GM19452 (cell line): Measurements from ENCODE around the gene BLCAP.

Experiments used
- ATAC-seq: cut with Tn5 transposase; IDR thresholded peaks from one replicate; pipeline ENCODE4 v1.9.1; 2021; ENCODE audit not compliant: unreplicated experiment

BLCAP gene

DNA sequence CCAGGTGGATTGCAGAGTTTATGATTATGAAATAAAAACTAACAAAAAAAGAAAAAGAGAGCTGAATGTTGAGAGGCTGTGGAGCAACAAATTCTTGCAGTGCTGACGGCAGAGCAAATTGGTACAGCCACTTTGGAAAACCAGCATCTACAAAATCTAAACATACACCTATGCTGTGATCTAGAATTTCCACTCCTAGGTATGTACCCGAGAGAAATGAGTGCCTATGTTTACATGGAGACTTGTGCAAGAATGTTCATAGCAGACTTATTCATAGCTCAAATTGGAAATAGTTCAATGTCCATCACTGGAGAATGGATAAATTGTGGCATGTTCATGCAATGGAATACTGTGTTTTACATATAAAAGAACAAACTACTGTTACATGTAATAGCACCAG is 3.0 kb upstream of the BLCAP start:
- ATAC-seq, result no peak

DNA sequence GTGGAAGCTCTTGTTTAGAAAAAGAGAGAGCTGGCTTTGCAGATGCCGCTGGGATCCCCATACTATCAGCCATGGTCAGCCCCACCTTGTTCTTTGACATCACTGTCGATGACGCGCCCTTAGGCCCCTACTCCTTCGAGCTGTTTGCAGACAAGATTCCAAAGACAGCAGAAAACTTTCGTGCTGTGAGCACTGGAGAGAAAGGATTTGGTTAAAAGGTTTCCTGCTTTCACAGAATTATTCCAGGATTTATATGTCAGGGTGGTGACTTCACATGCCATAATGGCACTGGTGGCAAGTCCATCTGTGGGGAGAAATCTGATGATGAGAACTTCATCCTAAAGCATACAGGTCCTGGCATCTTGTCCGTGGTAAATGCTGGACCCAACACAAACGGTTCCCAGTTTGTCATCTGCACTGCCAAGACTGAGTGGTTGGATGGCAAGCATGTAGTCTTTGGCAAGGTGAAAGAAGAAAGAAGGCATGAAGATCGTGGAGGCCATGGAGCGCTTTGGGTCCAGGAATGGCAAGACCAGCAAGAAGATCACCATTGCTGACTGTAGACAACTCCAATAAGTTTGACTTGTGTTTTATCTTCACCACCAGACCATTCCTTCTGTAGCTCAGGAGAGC is 2.4 kb upstream of the BLCAP start:
- no peak for ATAC-seq

DNA sequence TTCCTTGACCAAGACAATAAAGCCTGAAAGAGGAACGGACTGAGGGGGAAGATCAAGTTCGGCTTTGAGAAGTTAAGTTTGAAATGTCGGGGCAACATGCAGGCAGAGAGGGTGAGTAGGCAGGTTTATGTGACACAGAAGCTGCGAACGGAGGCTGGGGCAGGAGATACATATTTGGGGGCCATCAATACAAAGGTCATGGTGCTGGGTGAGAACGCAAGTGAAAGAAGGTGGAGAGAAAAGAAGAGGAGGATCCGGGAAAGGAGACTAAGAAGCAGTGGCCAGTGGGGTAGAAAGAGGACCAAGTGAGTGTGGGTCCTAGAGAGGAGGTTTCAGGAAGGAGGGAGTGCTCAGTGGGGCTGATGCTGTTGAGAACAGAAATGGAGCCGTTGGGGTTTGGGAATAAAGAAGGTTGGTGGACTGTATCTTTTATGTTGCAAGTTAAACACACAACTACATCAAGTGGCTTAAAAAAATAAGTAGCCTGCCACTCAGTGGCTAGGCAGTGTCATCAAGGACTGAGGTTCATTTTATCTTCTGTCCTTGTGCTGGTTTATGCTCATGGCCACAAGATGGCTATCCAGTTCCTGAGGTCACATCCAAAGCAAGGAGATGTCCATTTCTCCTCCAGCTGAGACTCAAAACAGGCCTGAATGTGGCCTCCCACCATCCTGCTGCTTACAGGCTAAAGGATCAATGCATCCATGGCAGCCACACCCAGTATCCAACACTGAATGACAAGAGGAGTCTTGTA is 1.7 kb upstream of the BLCAP start:
- ATAC-seq, result no peak

DNA sequence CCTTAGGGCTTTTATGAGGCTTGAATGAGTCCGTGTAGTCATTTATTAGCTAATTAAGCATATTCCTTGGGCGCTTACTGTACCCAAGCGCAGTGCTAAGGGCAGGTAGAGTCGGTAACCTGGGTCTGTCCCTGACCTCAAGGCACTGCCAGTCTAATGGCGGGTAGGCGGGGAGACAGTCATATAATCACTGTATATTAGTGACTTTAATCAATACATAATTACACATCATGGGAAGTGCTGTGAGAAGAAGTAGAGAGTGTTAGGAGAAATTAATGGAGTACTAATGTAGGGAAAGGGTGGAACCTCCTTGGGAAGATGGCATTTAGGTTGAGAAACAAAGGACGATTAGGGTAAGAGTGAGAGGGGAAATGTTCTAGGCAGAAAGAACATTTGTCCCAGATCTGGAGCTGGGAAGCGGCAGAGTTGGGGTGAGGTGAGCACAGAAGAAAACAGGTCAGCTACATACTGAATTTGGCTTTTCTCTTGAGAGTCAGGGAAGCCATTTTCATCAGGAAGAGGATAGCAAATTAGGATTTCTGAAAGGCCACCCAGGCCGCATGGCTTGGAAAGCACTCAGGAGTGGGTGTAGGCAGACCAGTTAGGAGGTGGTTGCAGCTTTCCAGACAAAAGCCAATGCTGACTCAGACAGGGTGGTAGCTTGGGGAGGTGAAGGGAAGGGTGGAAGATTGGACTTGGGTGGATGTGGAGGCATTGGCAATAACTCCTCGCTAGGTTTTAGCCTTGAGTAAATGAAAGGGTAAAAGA is 954 bp upstream of the BLCAP start:
- ATAC-seq, result no peak

DNA sequence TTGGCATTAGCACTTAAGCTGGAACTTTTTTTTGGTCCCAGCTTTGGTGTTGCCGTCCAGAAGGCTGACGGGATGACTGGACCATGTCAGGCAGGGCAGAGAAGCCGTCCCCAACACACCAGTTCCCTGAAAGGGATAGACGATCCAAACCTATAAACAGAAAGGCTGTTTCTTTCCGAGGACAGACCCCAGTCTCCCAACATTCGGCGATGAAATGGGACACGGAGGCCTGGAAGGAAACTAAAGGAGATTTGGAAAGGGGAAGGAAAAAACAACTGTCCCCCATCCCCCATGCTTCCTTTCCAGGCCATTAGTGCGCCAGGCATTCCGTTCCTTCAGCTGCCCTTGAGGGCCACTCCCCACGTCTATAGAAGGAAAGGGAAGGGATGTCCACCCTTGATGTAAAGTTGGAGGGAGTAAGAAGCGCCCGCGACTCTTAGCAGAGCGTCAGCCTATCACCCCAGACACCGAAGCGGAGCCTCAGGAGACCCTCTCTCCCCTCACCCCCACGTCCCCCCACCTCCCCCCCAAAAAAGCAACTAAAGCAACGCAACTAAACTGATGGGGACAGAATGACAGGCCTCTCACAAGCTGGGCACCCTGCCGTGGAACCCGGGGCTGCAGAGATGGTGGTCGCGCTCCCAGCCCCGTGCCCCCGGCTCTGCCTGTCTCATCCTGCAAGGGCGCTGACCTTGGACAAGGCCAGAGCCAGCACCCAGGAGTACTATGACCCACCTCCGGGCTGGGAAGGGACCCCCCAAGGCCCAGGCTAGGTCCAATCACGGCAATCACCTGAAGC is 638 bp downstream of the BLCAP start:
- ATAC-seq, result no peak

DNA sequence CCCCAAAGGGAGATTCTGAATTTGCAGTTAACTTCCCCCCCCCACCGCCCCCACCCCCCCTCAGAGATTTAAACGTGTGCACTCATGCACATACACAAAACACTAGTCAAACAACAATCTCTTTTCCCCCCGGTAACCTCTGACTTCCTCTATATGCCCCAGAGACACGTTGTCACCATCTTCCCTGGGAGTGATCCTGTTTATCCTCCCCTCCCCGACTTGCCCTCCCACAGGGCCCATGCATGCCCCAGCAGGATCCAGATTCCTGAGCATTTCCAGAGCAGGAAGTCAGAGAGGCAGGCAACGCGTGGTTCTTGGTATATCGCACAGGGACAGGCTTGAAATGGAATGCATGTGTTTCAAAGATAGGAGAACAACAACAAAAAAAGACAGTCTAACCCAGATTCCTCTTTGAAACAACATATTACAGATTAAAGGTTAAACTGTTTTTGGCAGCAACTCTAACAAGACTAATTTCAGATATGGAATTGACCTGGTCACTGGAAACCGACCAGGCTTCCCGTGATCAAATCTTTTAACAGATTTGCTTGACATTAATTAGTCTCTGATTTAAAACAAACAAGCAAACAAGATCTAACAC is 1.3 kb downstream of the BLCAP start:
- no peak for ATAC-seq

DNA sequence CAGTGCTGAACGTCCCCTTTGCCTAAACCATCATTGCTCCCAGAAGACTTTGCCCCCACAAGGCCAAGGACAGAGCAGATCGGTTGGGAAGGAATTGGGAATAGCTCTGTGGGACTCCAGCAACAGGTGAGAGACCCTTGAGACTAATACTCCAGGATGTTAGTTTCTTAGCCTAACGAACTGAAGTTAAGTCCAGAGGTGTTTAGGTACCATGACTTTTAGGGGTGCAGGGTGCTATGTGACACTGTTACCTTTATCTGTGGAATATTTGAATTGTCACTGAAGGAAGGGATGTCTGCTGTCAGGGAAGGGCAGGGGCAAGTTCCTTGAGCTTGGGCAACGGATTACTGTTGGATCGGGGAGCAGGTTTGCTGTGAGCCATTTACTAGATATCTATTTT is 1.9 kb downstream of the BLCAP start:
- ATAC-seq, result no peak

DNA sequence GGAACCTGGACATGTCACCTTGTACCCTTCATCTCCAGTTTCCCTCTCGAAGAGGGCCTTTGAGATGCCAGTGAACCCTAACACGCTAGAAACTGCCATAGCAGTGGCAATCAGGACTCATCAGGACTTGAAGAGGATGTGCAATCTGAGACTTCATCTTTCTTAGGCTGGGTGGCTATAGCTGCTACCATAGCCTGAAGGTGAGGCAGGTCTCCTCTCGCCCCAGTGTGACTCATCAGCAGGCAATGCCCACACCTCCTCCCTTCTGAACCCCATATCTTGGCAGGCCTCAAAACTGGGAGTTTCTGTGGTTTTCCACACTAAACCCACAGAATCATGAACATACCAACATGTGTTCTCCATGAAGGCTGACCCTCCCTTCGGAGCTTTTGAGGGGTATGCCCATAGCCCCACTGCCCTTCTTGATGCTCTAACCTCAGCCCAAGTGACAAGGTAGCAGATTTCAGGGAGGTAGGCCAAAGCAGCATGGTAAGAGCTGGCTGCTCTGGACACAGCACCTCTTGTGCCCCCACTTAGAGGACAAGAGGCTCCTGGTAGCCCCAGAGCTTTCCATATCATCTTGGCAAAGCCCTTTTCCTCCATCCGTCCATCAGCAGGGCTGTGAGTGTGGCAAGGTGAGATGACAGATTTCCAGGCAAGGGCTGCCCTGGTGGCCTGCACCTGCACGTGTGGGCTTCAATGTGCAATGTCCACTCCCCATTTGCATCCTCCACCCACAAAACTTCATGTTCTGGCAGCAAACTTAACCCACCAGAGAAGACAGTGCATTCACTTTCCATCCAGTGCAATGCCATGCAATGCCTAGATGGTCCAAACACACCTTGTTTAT is 2.6 kb downstream of the BLCAP start:
- no peak for ATAC-seq

DNA sequence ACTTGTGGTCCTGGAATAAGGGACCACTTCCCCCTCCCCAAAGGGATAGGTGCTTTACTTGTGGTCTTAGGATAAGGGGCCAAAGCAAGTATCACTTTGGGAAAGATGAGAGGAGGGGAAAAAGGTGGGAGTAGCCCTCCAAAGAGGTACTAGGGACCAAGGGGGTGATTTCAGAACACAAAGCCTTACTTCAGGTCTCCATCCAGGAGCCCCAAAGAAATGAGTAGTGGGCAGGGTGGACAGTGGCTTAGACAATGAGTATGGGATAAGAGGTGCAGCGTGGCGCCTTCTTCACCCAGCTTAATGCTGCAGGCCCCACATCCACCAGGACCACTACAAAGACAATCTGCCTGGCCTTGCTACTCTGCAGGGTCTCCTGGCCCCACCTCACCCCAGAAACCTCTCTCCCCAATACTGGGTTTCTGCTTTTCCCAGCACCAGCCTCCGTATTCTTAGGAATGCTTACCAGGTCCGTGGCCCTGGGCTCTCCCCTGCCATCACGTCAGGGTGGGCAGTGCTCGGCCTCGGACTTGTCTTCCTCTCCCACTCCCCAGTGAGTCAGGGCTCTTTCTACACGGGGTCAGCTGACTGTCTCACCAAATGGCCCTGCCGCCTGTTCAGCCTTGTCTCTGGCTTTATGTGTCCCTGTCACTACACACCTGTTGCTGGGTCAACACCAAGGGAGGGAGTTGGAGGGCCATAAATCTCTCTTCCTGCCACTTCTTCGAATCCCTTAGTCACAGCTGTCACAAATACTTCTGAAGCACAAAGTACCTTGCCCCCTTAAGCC is 3.6 kb downstream of the BLCAP start:
- ATAC-seq, result no peak

DNA sequence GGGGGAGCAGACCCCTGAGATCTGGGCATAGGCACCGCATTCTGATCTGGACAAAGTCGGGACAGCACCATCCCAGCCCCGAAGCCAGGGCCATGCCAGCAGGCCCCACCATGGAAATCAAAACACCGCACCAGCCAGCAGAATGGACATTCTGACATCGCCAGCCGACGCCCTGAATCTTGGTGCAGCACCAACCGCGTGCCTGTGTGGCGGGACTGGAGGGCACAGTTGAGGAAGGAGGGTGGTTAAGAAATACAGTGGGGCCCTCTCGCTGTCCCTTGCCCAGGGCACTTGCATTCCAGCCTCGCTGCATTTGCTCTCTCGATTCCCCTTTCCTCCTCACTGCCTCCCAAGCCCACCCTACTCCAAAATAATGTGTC is 4.7 kb downstream of the BLCAP start:
- no peak for ATAC-seq

DNA sequence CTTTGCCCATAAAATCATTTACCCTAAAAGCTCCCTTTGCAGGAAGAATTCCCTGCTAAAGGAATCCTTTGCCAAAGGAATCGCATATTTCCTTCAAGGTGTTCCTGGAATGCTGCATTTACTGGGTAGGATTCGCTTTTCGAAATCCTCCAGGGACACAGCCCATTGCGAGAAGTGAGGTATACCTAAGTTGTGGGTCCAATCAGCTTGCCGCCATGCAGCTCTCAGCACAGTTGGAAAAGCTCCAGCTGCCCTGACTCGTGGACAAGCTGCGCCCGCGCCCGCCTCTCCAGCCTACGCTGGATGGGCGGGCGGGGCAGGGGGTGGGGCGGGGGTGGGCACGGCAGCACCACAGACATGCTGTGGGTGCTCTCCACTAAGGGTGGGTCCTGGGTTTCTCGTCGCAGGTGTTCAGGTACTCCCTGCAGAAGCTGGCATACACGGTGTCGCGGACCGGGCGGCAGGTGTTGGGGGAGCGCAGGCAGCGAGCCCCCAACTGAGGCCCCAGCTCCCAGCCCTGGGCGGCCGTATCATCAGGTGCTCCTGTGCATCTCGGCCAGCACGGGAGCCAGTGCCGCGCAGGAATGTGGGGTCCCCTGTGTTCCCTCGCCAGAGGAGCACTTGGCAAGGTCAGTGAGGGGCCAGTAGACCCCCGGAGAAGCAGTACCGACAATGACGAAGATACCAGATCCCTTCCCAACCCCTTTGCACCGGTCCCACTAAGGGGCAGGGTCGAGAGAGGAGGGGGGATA is 5.2 kb downstream of the BLCAP start:
- no peak for ATAC-seq

DNA sequence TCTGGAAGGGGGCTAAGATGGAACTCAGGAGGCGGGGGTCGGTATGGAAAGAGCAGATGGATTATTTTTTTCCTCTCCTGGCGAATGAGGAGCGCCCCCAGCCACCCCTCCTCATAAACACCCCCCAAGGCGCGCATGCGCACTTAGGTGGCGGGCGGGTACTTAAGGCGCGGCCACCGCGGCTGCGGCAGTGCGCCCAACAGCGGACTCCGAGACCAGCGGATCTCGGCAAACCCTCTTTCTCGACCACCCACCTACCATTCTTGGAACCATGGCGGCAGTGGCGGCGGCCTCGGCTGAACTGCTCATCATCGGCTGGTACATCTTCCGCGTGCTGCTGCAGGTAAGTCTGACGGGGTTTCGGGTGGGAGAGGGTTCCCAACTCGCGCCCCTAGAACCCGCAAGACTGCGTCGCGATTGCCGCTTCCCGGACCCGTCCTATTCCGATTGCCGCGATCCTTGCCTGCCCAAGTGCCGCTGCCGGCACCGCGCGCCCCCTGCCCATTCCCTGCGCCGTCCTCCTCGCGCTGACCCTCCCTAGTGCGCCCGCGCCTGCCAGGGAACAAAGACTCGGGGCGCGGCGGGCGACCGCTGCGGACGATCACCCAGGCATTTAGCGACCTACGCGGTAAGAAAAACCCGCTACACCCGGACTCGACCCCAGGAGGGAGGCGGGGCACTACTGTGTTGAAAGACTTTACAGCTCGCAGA is 6.5 kb downstream of the BLCAP start, which contains the start of gene NNAT:
Gene NNAT (plus strand): TSS at position 190 of the 711 bp plus-strand sequence. CDS start 82 bp downstream, at position 272.
- no peak for ATAC-seq

DNA sequence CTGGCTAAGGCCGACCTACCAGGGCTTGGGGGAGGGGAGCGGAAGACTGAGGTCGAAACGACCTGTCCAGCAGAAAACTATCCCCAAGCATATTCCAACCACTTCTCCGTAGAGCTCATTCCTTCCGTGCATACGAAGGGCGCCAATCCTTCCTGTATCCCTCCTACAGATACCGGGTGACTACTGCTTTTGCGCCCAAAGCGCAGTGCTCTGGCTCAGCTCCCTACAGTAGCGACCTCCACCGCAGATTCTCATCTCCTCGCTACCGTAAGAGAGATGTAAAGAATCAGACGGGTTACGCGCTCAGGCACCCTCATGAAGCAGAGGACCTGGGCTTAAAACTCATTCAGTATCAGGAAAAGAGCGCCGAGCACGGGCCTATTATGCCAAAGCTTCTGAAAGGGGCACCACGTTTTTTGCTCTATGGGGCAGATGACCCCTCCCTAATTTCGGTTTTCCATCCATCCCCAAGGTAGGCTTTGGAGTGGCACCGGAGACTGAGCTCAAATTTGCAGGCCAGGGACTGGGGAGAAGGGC is 7.2 kb downstream of the BLCAP start:
- ATAC-seq, result no peak

DNA sequence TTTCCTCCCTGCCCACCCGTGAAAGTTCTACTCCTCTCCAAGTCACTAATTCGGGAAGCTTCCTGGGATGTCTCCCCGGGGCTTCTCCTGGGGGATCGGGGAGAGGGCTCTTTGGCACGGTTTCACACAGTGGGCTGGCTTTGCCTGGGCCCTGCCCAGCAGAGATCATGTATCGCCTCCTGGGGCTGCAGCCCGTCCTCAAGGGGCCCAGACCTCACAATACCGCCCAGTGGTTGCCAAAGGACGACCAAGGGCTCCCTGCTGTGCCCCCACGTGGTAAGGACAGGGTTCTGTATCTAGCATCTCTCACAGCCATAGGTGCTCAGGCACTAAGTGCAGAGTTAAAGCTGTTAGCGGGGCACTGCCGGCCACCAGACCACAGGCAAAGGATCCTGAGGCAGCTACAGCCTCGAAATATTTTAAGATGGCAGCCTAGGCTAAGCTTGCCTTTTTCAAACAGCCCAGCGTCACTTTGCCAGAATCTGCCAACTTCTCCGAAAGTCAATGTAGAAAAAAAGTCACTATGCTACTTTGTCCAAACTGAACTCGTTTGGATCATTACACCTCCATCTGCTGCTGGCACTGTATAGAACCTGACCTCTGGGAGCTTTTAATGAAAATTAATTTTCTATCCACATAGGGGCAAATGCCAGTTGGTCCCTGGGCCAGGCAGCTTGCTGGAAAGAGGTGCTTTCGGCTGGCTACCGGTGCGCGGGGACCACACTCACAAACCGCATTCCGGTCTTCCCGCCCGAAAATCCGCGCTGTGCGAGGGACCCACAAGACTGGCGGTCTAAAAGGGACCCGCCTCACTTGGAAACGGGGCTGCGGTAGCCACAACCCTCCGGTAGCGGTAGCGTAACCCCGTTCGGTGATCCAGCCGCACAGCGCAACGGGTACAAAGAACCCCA is 7.9 kb downstream of the BLCAP start:
- ATAC-seq, result no peak

DNA sequence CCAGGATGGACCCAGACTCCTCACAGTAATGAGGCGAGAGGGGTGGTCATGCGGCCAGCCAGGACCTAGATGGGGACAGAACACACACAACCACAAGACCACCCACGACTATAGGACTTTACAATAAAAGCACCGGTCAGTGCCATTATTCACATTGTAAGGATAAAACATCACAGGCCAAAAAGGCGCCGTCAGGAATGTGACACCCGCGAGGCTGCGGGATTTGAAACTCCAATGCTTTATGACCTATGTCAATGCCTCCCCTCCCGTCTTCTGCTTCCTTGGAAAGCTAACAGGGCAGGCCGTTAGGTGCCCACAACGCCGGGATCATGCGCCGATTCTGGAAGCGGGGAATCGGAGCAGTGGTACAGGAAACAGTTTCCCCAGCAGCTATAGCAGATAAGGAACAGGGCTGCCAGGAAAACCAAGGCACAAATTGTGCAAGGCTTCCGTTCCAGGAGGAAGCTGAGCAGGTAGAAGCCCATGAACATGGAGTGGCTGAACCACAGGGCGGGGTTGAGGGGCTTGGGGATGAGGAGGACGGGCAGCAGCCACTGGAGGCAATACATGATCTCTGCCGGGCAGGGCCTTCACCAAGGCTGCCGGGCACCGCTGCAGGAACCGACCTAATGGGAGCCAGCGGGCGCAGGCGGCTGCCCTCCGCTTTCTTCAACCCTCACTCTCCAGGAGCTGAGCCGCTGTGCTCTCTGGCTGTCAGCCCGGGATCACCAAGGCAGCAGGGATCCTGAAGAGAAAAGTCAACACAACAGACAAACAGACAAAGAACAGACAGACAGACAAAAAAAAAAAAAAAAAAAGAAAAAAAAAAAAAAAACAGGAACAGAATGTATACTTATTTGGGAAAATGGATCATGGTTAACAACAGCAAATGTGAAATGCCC is 8.8 kb downstream of the BLCAP start:
- no peak for ATAC-seq
